BLaER1 treated with 17β-estradiol and CSF1 and Interleukin-3, amounts not matched to agents 10 nM and 100 nM (cell line): ENCODE results near the gene SAMD15.

Source experiments
- H3K27ac ChIP-seq, 11 experiments: shearing (Covaris generic); formaldehyde crosslinking; 2 replicates each; pipeline ENCODE4 v1.8.1; 2022
- H3K27me3 ChIP-seq, 11 experiments: shearing (Covaris generic); formaldehyde crosslinking; 2 replicates each; pipeline ENCODE4 v1.8.1; 2022
- H3K36me3 ChIP-seq, 11 experiments: shearing (Covaris generic); formaldehyde crosslinking; 2 replicates each; pipeline ENCODE4 v1.8.1; 2022
- H3K4me1 ChIP-seq, 10 experiments: shearing (Covaris generic); formaldehyde crosslinking; 2 replicates each; pipeline ENCODE4 v1.8.1; 2022
- H3K4me2 ChIP-seq, 11 experiments: shearing (Covaris generic); formaldehyde crosslinking; 2 replicates each; pipeline ENCODE4 v1.8.1; 2022
- H3K4me3 ChIP-seq, 10 experiments: shearing (Covaris generic); formaldehyde crosslinking; 2 replicates each; pipeline ENCODE4 v1.8.1; 2022
- H3K9ac ChIP-seq, 11 experiments: shearing (Covaris generic); formaldehyde crosslinking; 2 replicates each; pipeline ENCODE4 v1.8.1; 2022
- H3K9me3 ChIP-seq, 11 experiments: shearing (Covaris generic); formaldehyde crosslinking; replicated peaks in 1 of 11; 2 replicates each; pipeline ENCODE4 v1.8.1; 2022
- H4K20me1 ChIP-seq, 11 experiments: shearing (Covaris generic); formaldehyde crosslinking; 2 replicates each; pipeline ENCODE4 v1.8.1; 2022
- Cebpa-rat ChIP-seq, 11 experiments: shearing (Covaris generic); IDR thresholded peaks; 2 replicates each; pipeline ENCODE4 v1.8.1; 2022

Gene SAMD15

DNA sequence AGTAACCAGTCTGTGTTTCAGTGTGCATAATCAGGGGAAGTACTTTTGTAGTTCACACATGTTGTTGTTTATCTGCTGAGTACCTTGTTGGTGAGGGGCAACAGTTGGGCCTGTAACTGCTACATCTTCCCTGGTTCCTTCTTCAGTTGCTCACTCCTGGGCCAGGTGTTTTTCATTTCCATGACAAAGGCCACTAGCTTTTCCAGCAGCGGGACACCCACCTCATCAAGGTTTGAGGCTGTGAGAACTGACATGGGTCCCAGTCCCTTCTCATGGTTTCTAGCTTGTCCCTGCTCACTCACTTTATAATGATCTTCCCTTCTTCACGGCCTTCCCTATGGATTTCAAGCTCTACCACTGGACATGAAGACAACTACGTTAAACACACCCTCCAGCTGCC lies 47.7 kb downstream of the SAMD15 start:
- Histone ChIP-seq H3K27me3 (no peaks in the 10 kb centered on the region), H3K4me3 (no peak overlapping the region), H3K4me2 (no peak overlapping the region), H3K36me3 (peaks cover 78 to 100% (median 88%) of the 10 kb centered on the region in 11 experiments), H3K4me1 (no peaks in the 10 kb centered on the region), H3K9ac (no peak overlapping the region), H3K9me3 (peaks cover 1 to 14% (median 12%) of the 10 kb centered on the region in 11 experiments), H4K20me1 (no peaks in the 10 kb centered on the region), H3K27ac (no peak overlapping the region)
- no peak for TF ChIP-seq Cebpa-rat (IDR thresholded peaks at IDR 0.05)

- Histone ChIP-seq H3K36me3 (peaks cover 94 to 100% (median 96%) of the 10 kb centered on the region in 11 experiments), H3K9me3 (no peaks in the 10 kb centered on the region; a peak in 1 of 22 replicates)
Measured at GRCh38 chr14:77426396-77426795, 49.2 kb downstream of the SAMD15 start.

GRCh38 chr14:77436042-77436441 lies 58.9 kb downstream of the SAMD15 start:
- Histone ChIP-seq H4K20me1 (no peaks in the 10 kb centered on the region), H3K4me1 (no peaks in the 10 kb centered on the region), H3K4me3 (no peak overlapping the region), H3K9ac (no peak overlapping the region), H3K9me3 (no peaks in the 10 kb centered on the region), H3K27ac (no peak overlapping the region), H3K4me2 (no peak overlapping the region), H3K36me3 (peaks cover 74 to 98% (median 86%) of the 10 kb centered on the region in 11 experiments), H3K27me3 (no peaks in the 10 kb centered on the region)
- no peak for TF ChIP-seq Cebpa-rat (IDR thresholded peaks at IDR 0.05)

More at GRCh38 chr14:77426396-77426795, 49.2 kb downstream of the SAMD15 start:
- TF ChIP-seq Cebpa-rat (IDR thresholded peaks at IDR 0.05), result no peak
- H3K4me3 ChIP-seq, result no peak overlapping the region
- H3K4me2 ChIP-seq, result no peak overlapping the region
- no peaks in the 10 kb centered on the region for H3K4me1 ChIP-seq
- H3K27me3 ChIP-seq, result no peaks in the 10 kb centered on the region
- H3K27ac ChIP-seq, result no peak overlapping the region
- H4K20me1 ChIP-seq, result no peaks in the 10 kb centered on the region
- H3K9ac ChIP-seq, result no peak overlapping the region

GRCh38 chr14:77438596-77438995 lies 61.4 kb downstream of the SAMD15 start:
- Histone ChIP-seq H3K4me1 (no peaks in the 10 kb centered on the region), H3K27me3 (no peaks in the 10 kb centered on the region), H3K27ac (no peak overlapping the region), H3K4me3 (no peak overlapping the region), H4K20me1 (no peaks in the 10 kb centered on the region), H3K9ac (no peak overlapping the region), H3K9me3 (no peaks in the 10 kb centered on the region), H3K4me2 (no peak overlapping the region), H3K36me3 (peaks cover 78 to 98% (median 87%) of the 10 kb centered on the region in 11 experiments)
- no peak for TF ChIP-seq Cebpa-rat (IDR thresholded peaks at IDR 0.05)

- Histone ChIP-seq H3K27ac (no peak overlapping the region), H4K20me1 (no peaks in the 10 kb centered on the region), H3K4me1 (no peaks in the 10 kb centered on the region), H3K4me3 (no peak overlapping the region), H3K4me2 (no peak overlapping the region), H3K27me3 (no peaks in the 10 kb centered on the region), H3K36me3 (peaks cover 75 to 98% (median 86%) of the 10 kb centered on the region in 11 experiments), H3K9ac (no peak overlapping the region), H3K9me3 (no peaks in the 10 kb centered on the region)
- TF ChIP-seq Cebpa-rat (IDR thresholded peaks at IDR 0.05), result no peak
Measured at GRCh38 chr14:77439861-77440260, 62.7 kb downstream of the SAMD15 start.
